IPS-11a (cell line): ENCODE data around the gene KLK15.
"Not testable (repeated sequence)": the region's sequence is repeated elsewhere in the genome, so short reads cannot be mapped to it uniquely, and the experiment has no call there.

ENCODE experiments used
- H3K4me3 ChIP-seq: one replicate; pipeline ENCODE4 v1.5.1; 2013; ENCODE audit warnings: low read depth, low read length, control low read depth

The KLK15 gene

GRCh38 chr19:50822661-50823208 lies 10.6 kb downstream of the KLK15 start:
- H3K4me3 ChIP-seq, result no peak overlapping the region

DNA sequence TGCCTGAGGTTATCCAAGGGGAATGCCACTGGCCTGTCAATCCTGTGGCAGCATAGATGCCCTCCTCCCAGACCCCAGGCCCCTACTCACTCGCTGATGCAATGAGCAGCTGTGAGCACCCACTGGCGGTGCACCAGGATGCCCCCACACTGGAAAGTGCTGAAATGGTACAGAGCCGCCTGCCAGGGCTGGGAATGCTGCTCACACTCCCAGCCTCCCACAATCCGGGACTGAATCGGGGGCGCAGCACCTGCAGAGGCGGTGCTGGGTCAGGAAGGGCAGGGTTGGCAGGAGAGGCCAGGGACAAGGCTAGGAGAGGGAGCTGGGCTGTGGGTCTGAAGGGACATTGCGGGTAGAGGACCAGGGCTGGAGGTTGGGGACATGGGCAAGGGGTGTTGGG lies 11.8 kb downstream of the KLK15 start:
- H3K4me3 ChIP-seq, result no peak overlapping the region

- H3K4me3 ChIP-seq, result no peak overlapping the region
Observed at GRCh38 chr19:50821248-50821612, 12.1 kb downstream of the KLK15 start.

- no peak overlapping the region for H3K4me3 ChIP-seq
Observed at GRCh38 chr19:50820549-50821247, 12.7 kb downstream of the KLK15 start.

DNA sequence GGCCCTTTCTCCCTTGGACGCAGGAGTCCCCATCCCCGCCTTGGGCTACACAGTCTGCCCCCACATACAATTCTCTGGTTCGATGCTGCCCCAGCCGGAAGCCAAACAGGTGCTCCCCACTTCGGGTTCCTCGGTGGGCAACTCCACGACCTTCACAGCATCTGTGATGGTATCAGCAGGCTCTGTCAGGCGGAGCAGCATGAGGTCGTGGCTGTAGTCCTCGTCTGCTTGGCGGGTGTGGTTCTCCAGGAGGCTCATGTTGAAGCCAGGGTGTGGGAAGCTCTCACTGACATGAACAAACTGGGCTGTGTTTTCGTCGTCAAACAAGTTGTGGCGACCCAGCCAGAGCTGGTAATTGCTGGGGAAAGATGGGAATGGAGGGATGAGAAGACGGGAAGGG lies 13.3 kb downstream of the KLK15 start:
- H3K4me3 ChIP-seq, result no peak overlapping the region

GRCh38 chr19:50819636-50820035 lies 13.7 kb downstream of the KLK15 start:
- no peak overlapping the region for H3K4me3 ChIP-seq

- H3K4me3 ChIP-seq, result no peak overlapping the region
Observed at GRCh38 chr19:50818859-50819472, 14.4 kb downstream of the KLK15 start.

GRCh38 chr19:50817941-50818858 lies 15.2 kb downstream of the KLK15 start:
- peak overlapping the region; percentile 72 for H3K4me3 ChIP-seq

DNA sequence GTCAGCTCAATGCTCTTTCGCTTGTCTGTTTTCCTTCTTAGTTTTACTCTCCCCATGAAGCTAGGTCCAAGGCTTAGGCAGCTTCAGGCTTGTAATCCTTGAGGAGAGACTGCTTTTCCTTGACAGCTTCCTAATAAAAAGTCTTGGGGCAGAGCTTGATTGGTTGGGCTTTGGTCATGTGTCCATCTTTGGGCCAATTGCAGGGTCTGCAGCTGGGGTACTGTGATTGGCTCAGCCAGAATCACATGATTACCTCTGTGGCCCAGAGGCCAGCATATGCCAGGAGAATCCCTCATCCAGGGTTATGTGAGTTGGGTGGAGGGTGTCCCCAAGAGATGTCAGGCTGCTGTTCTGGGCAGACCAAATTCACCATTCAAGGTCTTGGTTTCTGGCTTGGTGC lies 17.9 kb downstream of the KLK15 start:
- no peak overlapping the region for H3K4me3 ChIP-seq

DNA sequence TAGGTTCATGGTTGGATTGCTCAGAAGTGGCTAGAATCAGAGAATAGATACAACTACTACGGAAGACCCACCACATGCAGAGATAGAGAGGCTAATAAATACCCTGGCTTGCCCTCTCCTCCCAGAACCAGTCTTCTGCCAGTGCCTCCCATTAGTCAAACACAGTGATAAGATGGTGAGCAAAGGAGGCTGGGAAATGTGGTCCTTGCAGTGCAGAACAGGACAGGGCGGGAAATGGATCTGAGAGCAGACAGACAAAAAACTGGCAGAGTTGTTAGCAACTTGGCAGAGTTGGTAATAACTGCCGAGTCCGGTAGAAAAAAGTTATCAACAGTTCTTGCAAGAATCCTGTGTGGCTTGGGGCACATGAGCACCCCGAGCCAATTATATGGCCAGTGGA lies 18.5 kb downstream of the KLK15 start:
- H3K4me3 ChIP-seq, result no peak overlapping the region

- H3K4me3 ChIP-seq, result no peak overlapping the region
Observed at GRCh38 chr19:50812474-50812873, 20.9 kb downstream of the KLK15 start.

DNA sequence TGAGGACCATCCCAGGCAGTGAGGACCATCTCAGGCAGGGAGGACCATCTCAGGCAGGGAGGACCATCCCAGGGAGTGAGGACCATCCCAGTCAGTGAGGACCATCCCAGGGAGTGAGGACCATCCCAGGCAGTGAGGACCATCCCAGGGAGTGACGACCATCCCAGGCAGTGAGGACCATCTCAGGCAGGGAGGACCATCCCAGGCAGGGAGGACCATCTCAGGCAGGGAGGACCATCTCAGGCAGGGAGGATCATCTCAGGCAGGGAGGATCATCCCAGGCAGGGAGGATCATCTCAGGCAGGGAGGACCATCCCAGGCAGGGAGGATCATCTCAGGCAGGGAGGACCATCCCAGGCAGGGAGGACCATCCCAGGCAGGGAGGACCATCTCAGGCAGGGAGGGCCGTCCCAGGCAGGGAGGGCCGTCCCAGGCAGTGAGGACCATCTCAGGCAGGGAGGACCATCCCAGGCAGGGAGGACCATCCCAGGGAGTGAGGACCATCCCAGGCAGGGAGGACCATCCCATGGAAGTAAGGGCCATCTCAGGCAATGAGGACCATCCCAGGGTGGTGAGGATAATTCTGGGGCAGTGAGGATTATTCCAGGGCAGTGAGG lies 21.6 kb downstream of the KLK15 start:
- H3K4me3 ChIP-seq, result not testable (repeated sequence)

DNA sequence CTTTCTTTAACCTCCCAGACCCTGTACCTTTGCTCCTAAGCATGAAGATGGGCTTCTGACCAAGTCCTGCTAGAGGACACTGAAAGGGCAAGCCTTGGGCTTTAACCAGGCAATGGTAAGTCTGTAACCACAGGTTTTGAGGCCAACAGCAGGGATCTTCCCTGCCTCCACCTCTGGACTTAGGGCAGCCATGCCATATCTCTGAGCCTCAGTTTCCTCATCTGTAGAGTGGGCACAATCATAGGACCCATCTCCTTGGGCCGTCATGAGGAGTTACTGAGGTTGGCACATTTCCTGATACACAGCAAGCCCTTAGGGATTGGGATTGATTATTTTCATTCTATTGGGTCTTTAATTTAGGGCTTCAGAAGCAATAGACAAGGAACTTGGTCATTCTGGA lies 24.5 kb downstream of the KLK15 start:
- H3K4me3 ChIP-seq, result no peak overlapping the region

- H3K4me3 ChIP-seq, result peak overlapping the region; percentile 99
Observed at GRCh38 chr19:50804420-50805272, 28.7 kb downstream of the KLK15 start.

GRCh38 chr19:50803633-50804419 lies 29.5 kb downstream of the KLK15 start:
- H3K4me3 ChIP-seq, result peak overlapping the region; percentile 99

DNA sequence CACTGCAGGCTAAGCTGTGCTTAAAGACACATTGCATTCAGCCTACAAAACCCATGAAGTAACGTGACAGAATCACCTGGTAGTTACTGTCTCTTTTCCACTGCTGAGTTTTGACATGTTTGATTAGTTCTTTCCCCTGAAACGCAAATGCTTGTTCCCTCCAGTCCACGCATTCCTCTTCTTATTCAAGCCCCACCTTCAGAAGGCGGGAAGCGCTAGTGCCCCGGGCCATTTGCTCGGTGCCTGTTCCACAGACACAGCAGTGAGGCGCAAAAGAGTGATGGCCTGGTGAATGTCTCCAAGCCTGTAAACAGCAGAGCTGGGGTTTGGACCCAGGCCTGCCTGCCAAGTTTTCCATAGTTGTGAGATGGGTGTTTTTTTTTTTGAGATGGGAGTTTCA lies 32.3 kb downstream of the KLK15 start:
- H3K4me3 ChIP-seq, result no peak overlapping the region

- no peak overlapping the region for H3K4me3 ChIP-seq
Observed at GRCh38 chr19:50799547-50799851, 33.9 kb downstream of the KLK15 start.

DNA sequence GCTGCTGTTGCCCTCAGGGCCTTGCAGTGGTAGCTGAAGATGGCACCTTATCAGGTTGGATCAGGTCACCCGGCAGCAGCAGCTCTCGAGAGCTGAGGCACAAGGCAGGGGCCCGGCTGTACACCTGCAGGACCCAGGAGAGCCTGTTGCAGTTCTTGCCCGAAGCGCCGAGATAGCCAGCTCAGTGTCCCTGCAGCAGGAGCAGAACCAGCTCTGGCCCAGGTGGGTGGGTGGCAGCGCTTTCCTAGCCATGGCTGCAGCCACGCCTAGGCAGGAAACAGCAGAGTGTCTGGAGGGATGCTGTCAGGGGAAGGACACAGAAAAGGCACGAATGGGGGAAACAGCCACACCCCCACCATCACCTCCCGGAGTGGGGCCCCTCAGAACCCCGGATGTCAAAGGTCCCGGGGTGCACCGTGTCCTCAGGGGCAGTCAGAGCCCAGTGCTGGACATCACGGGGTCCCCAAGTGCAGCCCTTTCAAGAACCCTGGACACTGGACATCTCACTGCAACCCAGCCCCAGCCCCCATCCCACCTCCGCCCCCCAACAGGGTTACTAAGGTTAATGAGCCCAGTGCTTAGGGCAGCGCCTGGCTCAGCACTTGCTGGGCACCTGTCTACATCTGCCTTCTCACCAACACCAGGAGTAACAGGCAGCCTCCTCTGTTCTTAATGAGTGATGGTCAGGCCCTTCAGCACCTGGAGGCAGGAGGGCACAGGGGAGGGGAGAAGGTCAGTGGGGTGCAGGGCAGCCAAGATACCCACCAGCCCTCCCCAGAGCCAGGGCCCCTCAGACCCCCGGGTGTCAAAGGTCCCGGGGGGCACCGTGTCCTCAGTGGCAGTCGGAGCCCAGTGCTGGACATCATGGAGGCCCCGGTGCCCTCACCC lies 34.5 kb downstream of the KLK15 start:
- H3K4me3 ChIP-seq, result no peak overlapping the region
